22Rv1 (cell line): ENCODE measurements around the gene DTD2.

Experiments
- CTCF ChIP-seq: fragments of 450-650 bp; IDR thresholded peaks from 2 replicates; pipeline ENCODE4 v1.5.1; 2017; ENCODE audit warnings: mild to moderate bottlenecking
- ZFX ChIP-seq: fragments of 450-650 bp; IDR thresholded peaks from 2 replicates; pipeline ENCODE4 v1.6.1; 2017; ENCODE audit warnings: antibody characterized with exemption, borderline replicate concordance

- TF ChIP-seq CTCF (no peak), ZFX (no peak)
Measured at GRCh38 chr14:31411218-31411727, 46.0 kb downstream of the DTD2 start.
